ENCODE data around the gene GNAI3. TPM values are rescaled to one million over a fixed set of nuclear protein-coding genes. Genes with fewer than 3 reads are reported as not detected.

Gene GNAI3
- polyA plus RNA-seq, 1 donor from 2014 or later, result 10.6 TPM

GRCh38 chr1:109501644-109502363, 46.6 kb upstream of the GNAI3 start:
- Histone ChIP-seq H3K27ac (ENCODE audit: low read length) (no peak overlapping the region), H4K20me1 (ENCODE audit: insufficient read depth) (no peaks in the 10 kb centered on the region), H3K79me2 (replicated peaks; ENCODE audit: insufficient read depth, low read length) (no peaks in the 10 kb centered on the region), H3K4me2 (ENCODE audit: low read length) (no peak overlapping the region), H3F3A (ENCODE audit: insufficient read depth, low read length, poor library complexity, severe bottlenecking) (no peaks in the 10 kb centered on the region), H3K9ac (ENCODE audit: low read length) (no peak overlapping the region), H2AFZ (ENCODE audit: low read depth, low read length) (no peak overlapping the region), H3K36me3 (ENCODE audit: insufficient read depth, low read length) (no peaks in the 10 kb centered on the region), H3K27me3 (ENCODE audit: insufficient read depth, low read depth, low read length) (no peaks in the 10 kb centered on the region), H3K9me2 (ENCODE audit: insufficient read depth, low read length) (no peaks in the 10 kb centered on the region), H3K4me3 (ENCODE audit: low read length) (no peak overlapping the region), H3K9me3 (ENCODE audit: low read length) (no peaks in the 10 kb centered on the region)
- no peak for TF ChIP-seq EP300 (conservative IDR thresholded peaks at IDR 0.05; ENCODE audit: poor library complexity, severe bottlenecking)
- no peak for TF ChIP-seq MXI1 (conservative IDR thresholded peaks at IDR 0.05; ENCODE audit: poor library complexity, severe bottlenecking)
- no peak for TF ChIP-seq REST (IDR thresholded peaks at IDR 0.05; ENCODE audit: borderline replicate concordance)
- TF ChIP-seq TAF1 (IDR thresholded peaks at IDR 0.05; ENCODE audit: low read depth), result no peak
- TF ChIP-seq CTCF (IDR thresholded peaks at IDR 0.05; ENCODE audit: poor library complexity, severe bottlenecking), result no peak

- no peaks in the 10 kb centered on the region for H3F3A ChIP-seq (ENCODE audit: insufficient read depth, low read length, poor library complexity, severe bottlenecking)
- no peaks in the 10 kb centered on the region for H3K9me2 ChIP-seq (ENCODE audit: insufficient read depth, low read length)
- H3K27ac ChIP-seq (ENCODE audit: low read length), result no peak overlapping the region
- no peak for TF ChIP-seq MXI1 (conservative IDR thresholded peaks at IDR 0.05; ENCODE audit: poor library complexity, severe bottlenecking)
- TF ChIP-seq TAF1 (IDR thresholded peaks at IDR 0.05; ENCODE audit: low read depth), result no peak
- no peak for TF ChIP-seq CTCF (IDR thresholded peaks at IDR 0.05; ENCODE audit: poor library complexity, severe bottlenecking)
- TF ChIP-seq REST (IDR thresholded peaks at IDR 0.05; ENCODE audit: borderline replicate concordance), result no peak
- TF ChIP-seq RAD21 (conservative IDR thresholded peaks at IDR 0.05), result no peak
- no peak for TF ChIP-seq EZH2 (IDR thresholded peaks at IDR 0.05; ENCODE audit: borderline replicate concordance, insufficient read depth, low read length, poor library complexity, severe bottlenecking)
- TF ChIP-seq SMC3 (conservative IDR thresholded peaks at IDR 0.05; ENCODE audit: poor library complexity), result no peak
- no peaks in the 10 kb centered on the region for H4K20me1 ChIP-seq (ENCODE audit: insufficient read depth)
- H3K4me3 ChIP-seq (ENCODE audit: low read length), result no peak overlapping the region
- no peak overlapping the region for H3K9ac ChIP-seq (ENCODE audit: low read length)
- H3K4me2 ChIP-seq (ENCODE audit: low read length), result no peak overlapping the region
- no peaks in the 10 kb centered on the region for H3K36me3 ChIP-seq (ENCODE audit: insufficient read depth, low read length)
- no peak overlapping the region for H2AFZ ChIP-seq (ENCODE audit: low read depth, low read length)
- no peaks in the 10 kb centered on the region for H3K79me2 ChIP-seq (replicated peaks; ENCODE audit: insufficient read depth, low read length)
- H3K9me3 ChIP-seq (ENCODE audit: low read length), result no peaks in the 10 kb centered on the region
- H3K27me3 ChIP-seq (ENCODE audit: insufficient read depth, low read depth, low read length), result no peaks in the 10 kb centered on the region
Measured at GRCh38 chr1:109502364-109502851, 46.0 kb upstream of the GNAI3 start.

All from neural cell (in vitro differentiated cells).